ENCODE data around the gene PHYHD1. TPM values are rescaled to one million over a fixed set of nuclear protein-coding genes. Genes with fewer than 3 reads are reported as not detected.

Gene PHYHD1
- total and polyA plus RNA-seq, 2 of the 13 experiments (the other 11 are each of a cell fraction or from before 2014, with no cell fraction given): 10.6 to 25.3 TPM

GRCh38 chr9:128947527-128948301 is 26.9 kb downstream of the PHYHD1 start, which contains the start of the genes DOLK and NUP188 (continued):
- TF ChIP-seq SOX5 (CRISPR knock-in tag; IDR thresholded peaks at IDR 0.05; ENCODE audit: borderline replicate concordance) (peak; percentile 59), GATAD2A (CRISPR knock-in tag; IDR thresholded peaks at IDR 0.05) (no peak), ZNF510 (CRISPR knock-in tag; IDR thresholded peaks at IDR 0.05; ENCODE audit: low read depth) (peak; percentile 78; the same call in 1 of the 2 replicates), HDAC2 (CRISPR knock-in tag; IDR thresholded peaks at IDR 0.05) (peak; percentile 58; the same call in 1 of the 2 replicates), ELF3 (CRISPR knock-in tag; IDR thresholded peaks at IDR 0.05) (0 out of 2 replicates have a peak, but pooled peaks have one; percentile 31), FOXJ3 (CRISPR knock-in tag; IDR thresholded peaks at IDR 0.05; ENCODE audit: borderline replicate concordance) (no peak), TBP (CRISPR knock-in tag; IDR thresholded peaks at IDR 0.05) (no peak), CCDC6 (CRISPR knock-in tag; IDR thresholded peaks at IDR 0.05) (peak; percentile 40; the same call in 1 of the 2 replicates), EED (CRISPR knock-in tag; IDR thresholded peaks at IDR 0.05) (no peak), CEBPZ (IDR thresholded peaks at IDR 0.05; ENCODE audit: low read length) (no peak), PHF20 (CRISPR knock-in tag; IDR thresholded peaks at IDR 0.05) (peak; percentile 83), ZBTB42 (CRISPR knock-in tag; IDR thresholded peaks at IDR 0.05) (no peak), ZNF558 (CRISPR knock-in tag; IDR thresholded peaks at IDR 0.05; ENCODE audit: borderline replicate concordance) (0 out of 2 replicates have a peak, but pooled peaks have one; percentile 63), MBD4 (IDR thresholded peaks at IDR 0.05; ENCODE audit: borderline replicate concordance, low read length) (no peak), MYPOP (CRISPR knock-in tag; IDR thresholded peaks at IDR 0.05) (no peak), PHF5A (CRISPR knock-in tag; IDR thresholded peaks at IDR 0.05; ENCODE audit: low read depth, unreplicated experiment) (peak; percentile 77), ZNF543 (CRISPR knock-in tag; IDR thresholded peaks at IDR 0.05) (peak; percentile 87), RFXAP (CRISPR knock-in tag; IDR thresholded peaks at IDR 0.05; ENCODE audit: borderline replicate concordance) (peak; percentile 56; the same call in 1 of the 2 replicates), ZNF329 (CRISPR knock-in tag; IDR thresholded peaks at IDR 0.05; ENCODE audit: low read depth) (no peak), ZFY (CRISPR knock-in tag; IDR thresholded peaks at IDR 0.05) (peak; percentile 52), PLSCR1 (CRISPR knock-in tag; IDR thresholded peaks at IDR 0.05; ENCODE audit: borderline replicate concordance) (no peak), ZNF672 (CRISPR knock-in tag; IDR thresholded peaks at IDR 0.05) (0 out of 2 replicates have a peak, but pooled peaks have one; percentile 13), ZMAT5 (CRISPR knock-in tag; IDR thresholded peaks at IDR 0.05; ENCODE audit: borderline replicate concordance, low read depth) (no peak)
- TF ChIP-seq, protein P1, sequence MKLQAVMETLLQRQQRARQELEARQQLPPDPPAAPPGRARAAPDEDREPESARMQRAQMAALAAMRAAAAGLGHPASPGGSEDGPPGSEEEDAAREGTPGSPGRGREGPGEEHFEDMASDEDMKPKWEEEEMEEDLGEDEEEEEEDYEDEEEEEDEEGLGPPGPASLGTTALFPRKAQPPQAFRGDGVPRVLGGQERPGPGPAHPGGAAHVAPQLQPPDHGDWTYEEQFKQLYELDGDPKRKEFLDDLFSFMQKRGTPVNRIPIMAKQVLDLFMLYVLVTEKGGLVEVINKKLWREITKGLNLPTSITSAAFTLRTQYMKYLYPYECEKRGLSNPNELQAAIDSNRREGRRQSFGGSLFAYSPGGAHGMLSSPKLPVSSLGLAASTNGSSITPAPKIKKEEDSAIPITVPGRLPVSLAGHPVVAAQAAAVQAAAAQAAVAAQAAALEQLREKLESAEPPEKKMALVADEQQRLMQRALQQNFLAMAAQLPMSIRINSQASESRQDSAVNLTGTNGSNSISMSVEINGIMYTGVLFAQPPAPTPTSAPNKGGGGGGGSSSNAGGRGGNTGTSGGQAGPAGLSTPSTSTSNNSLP (IDR thresholded peaks at IDR 0.05; ENCODE audit: low read depth, low read length): no peak
